ENCODE results near the gene LIMS1.

DNA sequence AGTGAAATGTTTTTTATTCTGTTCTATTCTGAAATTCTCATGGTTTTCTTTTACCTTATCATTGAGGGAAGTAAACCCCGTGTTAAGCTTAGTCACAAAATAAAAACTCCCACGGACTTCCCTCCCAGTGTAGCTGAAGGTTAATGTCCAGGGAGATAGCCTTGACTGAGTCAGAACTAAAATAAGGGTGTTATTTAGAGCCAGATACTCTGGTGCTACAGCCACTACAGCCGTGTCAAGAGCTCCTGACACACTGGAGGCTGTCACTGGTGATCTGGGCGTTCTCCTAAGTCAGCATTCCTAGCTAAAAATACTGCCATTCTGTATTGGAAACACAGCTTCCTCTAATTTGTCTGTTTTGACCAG, 103.0 kb downstream of the LIMS1 start:
- TF ChIP-seq, protein P1, sequence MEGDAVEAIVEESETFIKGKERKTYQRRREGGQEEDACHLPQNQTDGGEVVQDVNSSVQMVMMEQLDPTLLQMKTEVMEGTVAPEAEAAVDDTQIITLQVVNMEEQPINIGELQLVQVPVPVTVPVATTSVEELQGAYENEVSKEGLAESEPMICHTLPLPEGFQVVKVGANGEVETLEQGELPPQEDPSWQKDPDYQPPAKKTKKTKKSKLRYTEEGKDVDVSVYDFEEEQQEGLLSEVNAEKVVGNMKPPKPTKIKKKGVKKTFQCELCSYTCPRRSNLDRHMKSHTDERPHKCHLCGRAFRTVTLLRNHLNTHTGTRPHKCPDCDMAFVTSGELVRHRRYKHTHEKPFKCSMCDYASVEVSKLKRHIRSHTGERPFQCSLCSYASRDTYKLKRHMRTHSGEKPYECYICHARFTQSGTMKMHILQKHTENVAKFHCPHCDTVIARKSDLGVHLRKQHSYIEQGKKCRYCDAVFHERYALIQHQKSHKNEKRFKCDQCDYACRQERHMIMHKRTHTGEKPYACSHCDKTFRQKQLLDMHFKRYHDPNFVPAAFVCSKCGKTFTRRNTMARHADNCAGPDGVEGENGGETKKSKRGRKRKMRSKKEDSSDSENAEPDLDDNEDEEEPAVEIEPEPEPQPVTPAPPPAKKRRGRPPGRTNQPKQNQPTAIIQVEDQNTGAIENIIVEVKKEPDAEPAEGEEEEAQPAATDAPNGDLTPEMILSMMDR (IDR thresholded peaks at IDR 0.05) = no peak
- no peak for TF ChIP-seq POLR2AphosphoS5 (IDR thresholded peaks at IDR 0.05)
- no peak for TF ChIP-seq POLR2A (IDR thresholded peaks at IDR 0.05)
- no peak for TF ChIP-seq EP300 (IDR thresholded peaks at IDR 0.05)
